Measurements from ENCODE around the gene CRYZL1. TPM values are rescaled to one million over a fixed set of nuclear protein-coding genes. Genes with fewer than 3 reads are reported as not detected.
"Not testable (repeated sequence)": the region's sequence is repeated elsewhere in the genome, so short reads cannot be mapped to it uniquely, and the experiment has no call there.

CRYZL1 gene
- 10 to 100 TPM; 33.6 to 39.3 TPM for total RNA-seq

GRCh38 chr21:33641352-33642026 is at the start of gene CRYZL1:
Gene CRYZL1, minus strand, starts transcription at chr21:33641741. Its CDS starts 10,190 bp downstream, at chr21:33631551.
- CTCF ChIA-PET, result interaction anchor here (1.0 to 1.5 kb wide), 2 partner anchors 36 to 48 kb away, joined by 3 to 4 read pairs; no protein-coding TSS in a partner anchor
- H3K9me3 Mint-ChIP-seq, result no peaks in the 10 kb centered on the region
- peak within 1 kb of the TSS; percentile 91 for H3K4me3 Mint-ChIP-seq
- peaks cover 25% of the 10 kb centered on the region for H3K27me3 Mint-ChIP-seq
- H3K4me1 Mint-ChIP-seq, result peaks cover 25% of the 10 kb centered on the region
- peak within 1 kb of the TSS; percentile 97 for H3K27ac Mint-ChIP-seq
- DNase-seq, result peak; percentile 100
- peaks cover 8% of the 10 kb centered on the region for H3K36me3 Mint-ChIP-seq (ENCODE audit: low read depth)
- POLR2A ChIA-PET, result interaction anchor here (1.0 to 1.4 kb wide), 3 partner anchors 58 to 98 kb away, joined by 3 to 4 read pairs (median 3); partner anchors contain the start of gene SON

GRCh38 chr21:33690874-33691273 is 49.3 kb upstream of the CRYZL1 start:
- Mint-ChIP-seq H3K4me3 (no peak overlapping the region), H3K9me3 (no peaks in the 10 kb centered on the region), H3K27ac (no peak overlapping the region), H3K36me3 (ENCODE audit: low read depth) (no peaks in the 10 kb centered on the region), H3K4me1 (no peaks in the 10 kb centered on the region), H3K27me3 (peaks cover 7% of the 10 kb centered on the region)
- DNase-seq, result no peak
- ChIA-PET POLR2A (no interaction called here), CTCF (no interaction called here)

GRCh38 chr21:33688353-33688752 is 46.8 kb upstream of the CRYZL1 start:
- Mint-ChIP-seq H3K9me3 (no peaks in the 10 kb centered on the region), H3K4me3 (no peak overlapping the region)
- CTCF ChIA-PET, result no interaction called here

GRCh38 chr21:33687634-33688033 is 46.1 kb upstream of the CRYZL1 start:
- peaks cover 15% of the 10 kb centered on the region for H3K27me3 Mint-ChIP-seq
- H3K4me3 Mint-ChIP-seq, result no peak overlapping the region
- H3K9me3 Mint-ChIP-seq, result no peaks in the 10 kb centered on the region
- no peaks in the 10 kb centered on the region for H3K36me3 Mint-ChIP-seq (ENCODE audit: low read depth)
- no peaks in the 10 kb centered on the region for H3K4me1 Mint-ChIP-seq
- no peak overlapping the region for H3K27ac Mint-ChIP-seq
- CTCF ChIA-PET, result interaction anchor here (0.7 kb wide), 1 partner anchor 529 kb away, joined by 4 read pairs; no protein-coding TSS in a partner anchor
- DNase-seq, result no peak
- POLR2A ChIA-PET, result no interaction called here

More at GRCh38 chr21:33688353-33688752, 46.8 kb upstream of the CRYZL1 start:
- no peaks in the 10 kb centered on the region for H3K4me1 Mint-ChIP-seq
- H3K36me3 Mint-ChIP-seq (ENCODE audit: low read depth), result no peaks in the 10 kb centered on the region
- POLR2A ChIA-PET, result no interaction called here
- H3K27me3 Mint-ChIP-seq, result peaks cover 15% of the 10 kb centered on the region
- DNase-seq, result no peak
- H3K27ac Mint-ChIP-seq, result no peak overlapping the region

GRCh38 chr21:33686386-33686785 is 44.8 kb upstream of the CRYZL1 start:
- Mint-ChIP-seq H3K36me3 (ENCODE audit: low read depth) (no peaks in the 10 kb centered on the region), H3K4me1 (no peaks in the 10 kb centered on the region), H3K9me3 (no peaks in the 10 kb centered on the region), H3K27me3 (peaks cover 15% of the 10 kb centered on the region), H3K4me3 (no peak overlapping the region), H3K27ac (no peak overlapping the region)
- POLR2A ChIA-PET, result no interaction called here
- no peak for DNase-seq
- CTCF ChIA-PET, result no interaction called here

- Mint-ChIP-seq H3K4me1 (no peaks in the 10 kb centered on the region), H3K36me3 (ENCODE audit: low read depth) (no peaks in the 10 kb centered on the region)
- CTCF ChIA-PET, result interaction anchor here (0.6 kb wide), 1 partner anchor 324 kb away, joined by 4 read pairs; no protein-coding TSS in a partner anchor
Observed at GRCh38 chr21:33685613-33686197, 44.2 kb upstream of the CRYZL1 start.

GRCh38 chr21:33684923-33685560 is 43.5 kb upstream of the CRYZL1 start:
- no peaks in the 10 kb centered on the region for H3K9me3 Mint-ChIP-seq
- POLR2A ChIA-PET, result interaction anchor here (0.5 kb wide), 1 partner anchor 15 kb away, joined by 3 read pairs; no protein-coding TSS in a partner anchor
- no peak overlapping the region for H3K27ac Mint-ChIP-seq
- H3K36me3 Mint-ChIP-seq (ENCODE audit: low read depth), result no peaks in the 10 kb centered on the region
- CTCF ChIA-PET, result no interaction called here
- peaks cover 17% of the 10 kb centered on the region for H3K27me3 Mint-ChIP-seq
- H3K4me1 Mint-ChIP-seq, result no peaks in the 10 kb centered on the region
- no peak for DNase-seq
- H3K4me3 Mint-ChIP-seq, result no peak overlapping the region

More at GRCh38 chr21:33685613-33686197, 44.2 kb upstream of the CRYZL1 start:
- Mint-ChIP-seq H3K9me3 (no peaks in the 10 kb centered on the region), H3K27ac (no peak overlapping the region), H3K4me3 (no peak overlapping the region), H3K27me3 (peaks cover 17% of the 10 kb centered on the region)
- POLR2A ChIA-PET, result no interaction called here
- DNase-seq, result no peak

- ChIA-PET CTCF (no interaction called here), POLR2A (no interaction called here)
- Mint-ChIP-seq H3K36me3 (ENCODE audit: low read depth) (no peaks in the 10 kb centered on the region), H3K4me1 (no peaks in the 10 kb centered on the region), H3K4me3 (no peak overlapping the region), H3K27ac (no peak overlapping the region), H3K9me3 (no peaks in the 10 kb centered on the region), H3K27me3 (peaks cover 17% of the 10 kb centered on the region)
- DNase-seq, result no peak
Observed at GRCh38 chr21:33684068-33684467, 42.5 kb upstream of the CRYZL1 start.

- no peak overlapping the region for H3K4me3 Mint-ChIP-seq
- H3K36me3 Mint-ChIP-seq (ENCODE audit: low read depth), result no peaks in the 10 kb centered on the region
- H3K27ac Mint-ChIP-seq, result no peak overlapping the region
- no peak for DNase-seq
- POLR2A ChIA-PET, result interaction anchor here (0.6 kb wide), 1 partner anchor 133 kb away, joined by 3 read pairs; no protein-coding TSS in a partner anchor
- no peaks in the 10 kb centered on the region for H3K4me1 Mint-ChIP-seq
- H3K9me3 Mint-ChIP-seq, result no peaks in the 10 kb centered on the region
- CTCF ChIA-PET, result no interaction called here
- H3K27me3 Mint-ChIP-seq, result peaks cover 17% of the 10 kb centered on the region
Observed at GRCh38 chr21:33682992-33683627, 41.6 kb upstream of the CRYZL1 start.

- Mint-ChIP-seq H3K27me3 (peaks cover 15% of the 10 kb centered on the region), H3K36me3 (ENCODE audit: low read depth) (no peaks in the 10 kb centered on the region), H3K9me3 (no peaks in the 10 kb centered on the region), H3K4me3 (no peak overlapping the region), H3K27ac (no peak overlapping the region), H3K4me1 (no peaks in the 10 kb centered on the region)
- CTCF ChIA-PET, result no interaction called here
- DNase-seq, result no peak
- POLR2A ChIA-PET, result no interaction called here
Observed at GRCh38 chr21:33680870-33681269, 39.3 kb upstream of the CRYZL1 start.

GRCh38 chr21:33677450-33677849 is 35.9 kb upstream of the CRYZL1 start:
- ChIA-PET POLR2A (no interaction called here), CTCF (interaction anchor here (1.8 kb wide), 1 partner anchor 20 kb away, joined by 4 read pairs; no protein-coding TSS in a partner anchor)
- Mint-ChIP-seq H3K36me3 (ENCODE audit: low read depth) (no peaks in the 10 kb centered on the region), H3K4me3 (no peak overlapping the region), H3K27ac (no peak overlapping the region), H3K27me3 (peaks cover 6% of the 10 kb centered on the region), H3K9me3 (no peaks in the 10 kb centered on the region), H3K4me1 (no peaks in the 10 kb centered on the region)
- DNase-seq, result no peak

- H3K4me1 Mint-ChIP-seq; H3K9me3 Mint-ChIP-seq; DNase-seq; H3K27me3 Mint-ChIP-seq; H3K36me3 Mint-ChIP-seq (ENCODE audit: low read depth); CTCF ChIA-PET; POLR2A ChIA-PET; H3K27ac Mint-ChIP-seq; H3K4me3 Mint-ChIP-seq: not testable (repeated sequence)
Observed at GRCh38 chr21:33676666-33677065, 35.1 kb upstream of the CRYZL1 start.

GRCh38 chr21:33674226-33674625 is 32.7 kb upstream of the CRYZL1 start:
- DNase-seq, result no peak
- Mint-ChIP-seq H3K9me3 (no peaks in the 10 kb centered on the region), H3K27ac (no peak overlapping the region), H3K4me3 (no peak overlapping the region), H3K36me3 (ENCODE audit: low read depth) (no peaks in the 10 kb centered on the region), H3K27me3 (peaks cover 3% of the 10 kb centered on the region), H3K4me1 (no peaks in the 10 kb centered on the region)
- CTCF ChIA-PET, result no interaction called here
- POLR2A ChIA-PET, result no interaction called here
